ENCODE data around the gene ENPP1.
A peak's percentile ranks its signal among the peaks of the same experiment; 100 is the strongest.

DNA sequence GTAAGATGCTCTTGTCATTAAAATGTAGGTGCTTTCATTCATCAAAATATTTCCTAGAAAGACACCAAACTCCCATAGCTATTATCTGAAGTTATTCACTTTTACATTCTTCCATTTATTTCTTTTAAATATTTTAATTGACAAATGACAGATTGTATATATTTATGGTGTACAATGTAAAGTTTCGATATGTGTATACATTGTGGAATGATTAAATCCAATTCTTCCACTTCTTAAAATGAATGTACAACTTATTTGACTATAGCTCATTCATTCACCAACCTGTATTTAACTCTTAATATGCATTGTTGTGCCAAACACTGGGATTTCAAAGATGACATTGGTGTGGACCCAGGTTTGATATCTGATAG lies 102.4 kb downstream of the ENPP1 start:
- TF ChIP-seq, protein P1, sequence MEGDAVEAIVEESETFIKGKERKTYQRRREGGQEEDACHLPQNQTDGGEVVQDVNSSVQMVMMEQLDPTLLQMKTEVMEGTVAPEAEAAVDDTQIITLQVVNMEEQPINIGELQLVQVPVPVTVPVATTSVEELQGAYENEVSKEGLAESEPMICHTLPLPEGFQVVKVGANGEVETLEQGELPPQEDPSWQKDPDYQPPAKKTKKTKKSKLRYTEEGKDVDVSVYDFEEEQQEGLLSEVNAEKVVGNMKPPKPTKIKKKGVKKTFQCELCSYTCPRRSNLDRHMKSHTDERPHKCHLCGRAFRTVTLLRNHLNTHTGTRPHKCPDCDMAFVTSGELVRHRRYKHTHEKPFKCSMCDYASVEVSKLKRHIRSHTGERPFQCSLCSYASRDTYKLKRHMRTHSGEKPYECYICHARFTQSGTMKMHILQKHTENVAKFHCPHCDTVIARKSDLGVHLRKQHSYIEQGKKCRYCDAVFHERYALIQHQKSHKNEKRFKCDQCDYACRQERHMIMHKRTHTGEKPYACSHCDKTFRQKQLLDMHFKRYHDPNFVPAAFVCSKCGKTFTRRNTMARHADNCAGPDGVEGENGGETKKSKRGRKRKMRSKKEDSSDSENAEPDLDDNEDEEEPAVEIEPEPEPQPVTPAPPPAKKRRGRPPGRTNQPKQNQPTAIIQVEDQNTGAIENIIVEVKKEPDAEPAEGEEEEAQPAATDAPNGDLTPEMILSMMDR (conservative IDR thresholded peaks at IDR 0.05; ENCODE audit: low read length) = peak; percentile 30; the same call in 1 of the 2 replicates
- no peak for TF ChIP-seq EZH2phosphoT487 (IDR thresholded peaks at IDR 0.05; ENCODE audit: borderline replicate concordance, low read depth, low read length)

All from OCI-LY7 (cell line).